NCI-H187 (cell line): ENCODE measurements around the gene AOAH.

Experiments used
- DNase-seq, 2 experiments: peaks; one replicate each; lab custom pipeline; 2025; lab: John Stamatoyannopoulos, UW

The AOAH gene

DNA sequence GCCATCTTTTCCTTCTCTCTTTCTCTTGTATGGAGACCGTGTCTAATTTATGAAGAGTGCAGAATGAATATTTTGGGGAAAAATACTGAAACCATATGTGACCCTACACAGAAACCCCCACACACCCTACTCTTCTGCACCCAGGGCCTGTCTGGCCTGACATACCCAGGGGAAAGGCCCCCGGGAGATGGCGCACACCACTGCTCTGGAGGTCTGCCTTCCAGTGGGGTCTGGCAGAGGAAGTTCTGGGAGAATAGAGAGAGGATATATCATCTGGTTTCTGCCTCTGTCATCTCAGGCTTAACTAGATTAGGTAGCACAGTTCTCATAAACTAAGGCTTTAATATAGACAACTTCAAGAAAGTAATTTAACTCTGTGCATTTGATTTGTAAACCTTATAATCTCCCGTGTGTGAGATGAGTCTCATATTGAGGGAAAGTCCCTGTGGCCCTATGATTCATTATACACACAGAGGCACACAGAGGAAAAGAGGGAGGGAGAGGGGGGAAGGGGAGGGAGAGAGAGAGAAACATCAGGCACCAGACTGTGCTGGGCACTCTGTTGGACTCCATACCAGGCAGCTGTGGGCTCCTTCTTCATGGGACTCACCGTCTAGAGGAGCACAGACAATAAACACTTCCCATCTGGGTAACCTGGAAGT lies 123.3 kb downstream of the AOAH start:
- no peak for DNase-seq

DNA sequence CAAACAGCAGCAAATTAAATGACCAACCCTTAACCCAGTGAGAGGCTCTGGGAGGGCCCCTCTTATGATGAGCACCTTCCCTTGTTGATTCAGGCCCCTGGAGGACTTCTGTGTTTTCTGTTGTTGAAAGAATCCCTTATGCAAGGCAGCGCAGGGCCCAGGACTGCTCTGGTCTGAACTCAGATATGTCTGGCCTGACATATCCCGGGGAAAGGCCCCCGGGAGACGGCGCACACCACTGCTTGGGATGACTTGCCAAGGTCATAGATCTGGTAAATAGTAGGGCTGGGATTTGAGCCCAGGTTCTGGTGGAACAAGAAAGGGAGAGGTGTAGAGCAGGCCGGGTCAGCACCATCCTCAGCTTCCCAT lies 124.0 kb downstream of the AOAH start:
- DNase-seq, result no peak

DNA sequence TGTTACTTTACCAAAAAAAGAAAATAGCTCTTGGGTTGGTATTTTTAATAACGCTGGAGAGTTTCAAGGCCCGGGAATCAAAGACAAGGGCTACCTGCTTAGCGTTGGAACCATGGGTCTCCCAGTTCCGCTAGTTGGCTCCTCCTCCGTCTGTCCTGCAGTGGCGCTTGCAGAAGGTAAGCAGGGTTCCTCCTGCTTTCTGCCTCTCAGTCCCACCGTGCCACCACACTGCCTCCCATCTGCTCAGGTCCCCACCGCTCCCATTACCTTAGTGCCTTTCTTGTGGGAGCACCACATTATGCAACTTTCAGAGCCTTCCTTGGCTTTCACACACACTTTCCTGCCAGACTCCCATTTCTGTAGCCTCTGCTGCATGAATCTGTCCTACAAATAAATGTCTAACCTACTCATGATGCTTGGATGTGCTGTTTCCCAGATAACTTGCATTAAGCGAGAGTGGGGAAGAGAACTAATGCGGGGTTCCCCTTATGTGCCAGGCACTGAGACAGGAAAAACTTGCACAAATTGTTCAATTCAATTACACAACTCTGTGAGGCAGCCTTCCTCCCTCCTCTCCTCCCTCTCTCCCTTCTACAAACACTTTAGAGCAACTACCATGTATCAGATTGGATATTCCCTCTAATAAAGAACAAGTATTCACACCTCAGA lies 124.5 kb downstream of the AOAH start:
- DNase-seq, result no peak

DNA sequence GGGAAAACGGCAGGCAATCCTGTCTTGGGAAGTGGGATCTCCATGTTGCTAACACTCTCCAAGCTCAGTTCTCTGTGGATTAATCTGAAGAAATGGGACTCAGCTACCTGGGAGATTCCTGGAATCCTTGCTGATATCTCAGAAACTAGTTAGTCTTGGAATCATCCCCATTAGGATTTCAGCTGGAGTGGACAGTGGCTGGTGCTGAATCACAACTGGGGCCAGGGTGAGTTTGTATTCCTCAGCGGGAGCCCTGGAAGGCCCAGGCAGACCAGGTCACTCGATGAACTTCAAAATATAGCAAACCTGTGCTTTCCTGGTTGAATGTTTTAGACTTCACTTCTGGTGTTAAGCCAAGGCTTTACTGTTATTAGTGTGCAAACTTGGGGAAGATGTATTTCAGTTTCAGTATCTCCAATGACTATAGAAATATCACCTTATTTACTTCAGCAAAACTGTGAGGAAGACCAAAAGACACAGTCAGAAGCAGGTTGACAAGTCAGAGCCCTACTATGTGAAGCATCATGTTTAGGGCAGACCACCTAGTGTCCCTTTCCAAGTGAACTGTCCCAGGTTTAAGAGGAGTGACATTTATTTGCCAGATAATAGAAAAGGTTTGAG lies 126.1 kb downstream of the AOAH start:
- DNase-seq, result no peak

DNA sequence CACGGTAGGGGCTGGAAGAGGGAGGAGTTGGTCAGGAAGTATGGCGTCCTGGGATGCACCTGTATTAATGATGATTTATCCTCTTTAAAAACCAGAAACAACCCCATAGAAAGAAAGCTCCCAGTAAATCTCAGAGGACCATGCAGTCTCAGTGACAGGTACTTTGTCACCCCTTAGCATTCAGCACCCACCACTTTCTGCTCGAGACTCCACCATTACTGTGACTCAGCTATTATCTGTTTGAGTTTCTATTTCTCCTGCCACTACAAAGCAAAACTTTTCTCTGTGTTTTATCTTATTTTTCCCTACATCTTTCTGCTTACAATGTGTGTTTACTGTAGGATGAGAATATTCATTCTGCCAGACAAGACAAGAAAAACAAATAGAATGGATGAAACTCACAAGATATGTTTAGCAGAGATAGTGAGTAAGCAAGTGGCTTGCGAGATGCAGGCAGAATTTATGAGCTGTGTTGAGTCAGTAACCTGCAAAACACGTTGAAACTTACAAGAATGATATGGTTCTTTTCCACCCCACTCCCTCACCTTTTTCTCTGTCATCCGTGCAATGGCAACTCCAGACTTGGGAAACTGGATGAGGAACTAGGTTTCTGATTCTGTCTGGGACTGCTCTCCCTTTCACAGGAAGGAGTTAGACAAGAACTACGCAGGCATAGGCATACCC lies 127.1 kb downstream of the AOAH start:
- DNase-seq, result no peak

DNA sequence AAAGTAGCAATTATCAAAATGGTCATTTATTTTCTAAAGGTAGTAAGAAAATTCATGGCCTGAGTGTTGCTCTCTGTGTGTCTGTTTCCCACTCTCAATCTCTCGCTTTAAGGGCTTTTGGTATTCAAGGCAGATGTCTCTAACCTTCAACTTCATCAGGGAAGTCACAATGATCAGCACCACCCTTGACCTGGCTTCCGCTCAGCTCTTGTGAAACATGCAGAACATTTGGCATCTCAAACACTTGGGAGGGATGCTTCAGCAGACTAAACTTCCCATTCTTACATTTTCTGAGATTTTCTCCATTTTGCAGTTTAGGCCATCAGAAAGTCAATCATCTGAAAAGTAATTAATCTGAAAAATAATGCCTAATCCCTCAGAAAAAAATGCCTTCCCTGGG lies 129.8 kb downstream of the AOAH start:
- DNase-seq, result no peak

DNA sequence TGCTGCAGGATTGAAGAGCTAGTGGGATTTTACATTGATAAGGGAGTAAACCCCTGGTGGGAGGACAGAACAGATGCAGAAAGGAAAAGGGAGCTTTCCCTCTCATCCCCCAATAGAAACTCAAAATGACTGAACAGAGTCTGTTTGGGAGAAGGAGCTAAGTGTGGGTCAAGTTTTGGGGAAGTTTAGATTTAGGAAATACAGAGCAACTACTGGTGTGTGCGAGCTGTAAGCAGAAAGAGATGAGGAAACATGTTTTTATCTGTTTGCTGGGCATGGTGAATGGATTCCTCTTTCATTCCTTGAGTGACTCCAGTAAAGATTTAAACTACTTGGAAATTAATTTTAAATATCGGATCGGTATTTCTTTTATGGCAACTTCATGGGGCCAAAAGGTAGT lies 132.7 kb downstream of the AOAH start:
- DNase-seq, result no peak

DNA sequence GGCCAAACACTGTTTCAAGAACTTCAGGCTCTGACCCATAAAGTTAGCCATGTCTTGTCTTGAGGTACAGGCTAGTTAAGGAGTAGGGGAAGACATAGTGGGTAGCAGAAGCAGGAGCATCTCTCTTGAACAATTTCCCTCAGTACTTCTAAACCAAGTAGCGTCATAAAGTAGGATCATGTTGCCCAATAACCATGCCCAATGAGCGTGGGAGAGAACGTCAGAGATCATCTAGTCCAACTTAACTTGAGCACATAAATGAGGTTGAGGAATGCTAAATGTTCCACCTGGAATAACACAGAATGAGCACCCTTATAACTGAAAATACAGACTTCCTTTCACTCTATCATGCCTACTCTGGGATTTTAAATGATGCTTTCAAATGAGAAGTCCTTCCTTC lies 134.9 kb downstream of the AOAH start:
- DNase-seq, result no peak

DNA sequence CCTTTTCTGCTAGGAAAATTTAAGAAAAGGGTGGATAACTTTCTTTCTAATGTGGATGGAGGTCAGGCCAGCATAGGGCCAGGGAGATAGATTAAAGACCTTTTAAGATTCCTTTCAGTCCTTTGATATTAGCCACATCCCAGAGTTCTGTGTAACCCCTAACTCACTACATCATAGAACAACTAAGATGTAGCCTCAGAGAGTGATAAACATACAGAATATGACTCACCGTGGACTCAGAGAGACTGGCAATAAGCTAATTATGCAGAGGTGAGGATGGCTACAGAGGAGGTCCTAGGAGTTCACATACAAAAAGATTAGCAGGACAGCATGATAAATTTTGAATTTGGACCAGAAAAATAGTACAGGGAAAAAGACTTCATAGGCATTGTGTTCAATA lies 141.0 kb downstream of the AOAH start:
- no peak for DNase-seq

DNA sequence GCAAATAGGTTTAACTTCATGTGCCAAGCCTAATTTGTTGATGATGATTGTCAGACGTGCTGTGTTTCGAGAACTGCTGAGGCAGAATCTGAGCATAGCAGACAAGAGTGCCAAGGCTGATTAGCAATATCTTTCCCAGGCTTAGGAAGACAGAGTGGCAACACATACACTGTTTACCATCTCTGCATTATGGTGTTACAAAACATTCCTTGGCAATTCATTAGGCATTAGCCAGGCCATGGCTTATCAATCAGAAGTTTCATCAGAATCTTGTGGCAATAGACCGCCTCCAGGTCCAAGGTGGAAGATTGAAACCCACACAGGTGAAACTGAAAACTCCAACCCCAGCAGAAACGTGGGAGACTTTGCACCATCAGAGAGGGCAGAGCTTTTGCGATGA lies 148.5 kb downstream of the AOAH start:
- DNase-seq, result no peak

DNA sequence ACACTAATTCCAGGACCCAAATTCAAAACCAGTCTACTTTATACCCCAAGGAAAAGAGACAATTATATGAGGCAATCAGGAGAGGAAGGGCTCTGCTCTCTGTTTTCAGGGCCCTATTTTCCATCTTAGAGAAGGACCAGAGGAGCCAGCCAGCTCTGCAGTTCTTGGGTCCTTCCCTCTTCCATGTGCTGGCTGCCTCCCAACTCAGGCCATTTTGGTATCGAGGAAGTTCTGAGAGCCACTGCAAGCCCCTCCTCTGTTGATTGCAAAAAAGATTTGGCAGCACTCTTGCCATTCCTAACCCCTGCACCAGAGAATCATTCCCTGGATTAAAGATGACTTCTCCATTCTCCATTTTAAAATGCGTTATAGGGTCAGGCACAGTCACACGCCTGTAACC lies 151.2 kb downstream of the AOAH start:
- no peak for DNase-seq

DNA sequence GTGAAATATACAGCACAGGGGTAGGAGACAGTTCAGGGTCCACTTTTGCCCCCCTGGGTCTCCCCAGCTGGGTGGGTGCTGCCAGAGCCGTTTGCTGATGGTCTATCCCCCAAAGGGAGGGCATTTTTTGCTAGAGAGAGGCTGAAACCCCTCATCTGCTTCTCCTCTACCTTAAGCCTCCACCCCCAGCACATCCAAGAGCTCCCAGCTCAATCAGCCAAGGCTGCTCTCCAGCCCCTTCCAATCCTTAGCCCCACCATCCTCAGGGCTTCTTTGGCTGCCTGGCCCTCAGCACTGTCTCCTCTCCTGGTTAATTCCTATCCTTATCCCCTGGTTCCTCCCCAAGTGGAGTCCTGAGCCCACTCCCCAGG lies 153.1 kb downstream of the AOAH start:
- no peak for DNase-seq

DNA sequence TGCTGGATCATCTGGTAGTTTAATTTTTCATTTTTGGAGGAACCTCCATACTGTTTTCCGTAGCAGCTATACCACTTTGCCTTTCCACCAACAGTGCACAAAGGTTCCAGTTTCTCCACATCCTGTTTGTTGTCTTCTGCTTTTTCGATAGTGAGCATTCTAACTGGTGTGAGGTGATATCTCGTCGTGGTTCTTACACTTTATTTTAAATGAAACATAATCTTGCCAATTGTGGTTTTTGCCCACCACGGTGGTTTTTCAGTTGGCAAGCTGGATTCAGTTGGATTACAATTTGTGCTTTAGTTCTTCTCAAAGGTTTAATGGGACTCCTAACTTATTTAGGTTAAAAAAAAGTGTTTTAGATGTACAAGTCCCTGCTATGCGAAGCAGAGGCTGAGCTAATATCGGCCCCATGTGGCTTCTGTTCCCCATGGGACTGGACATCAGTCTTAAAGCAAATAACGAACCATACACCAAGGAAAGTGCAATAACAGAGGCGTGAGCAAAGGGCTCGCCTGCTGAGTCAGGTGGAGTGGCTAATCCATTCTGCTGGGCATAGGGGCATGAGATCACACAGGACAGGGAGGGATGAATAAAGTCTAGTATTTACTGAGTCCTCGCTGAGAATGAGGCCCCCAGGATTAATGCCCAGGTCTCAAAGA lies 153.6 kb downstream of the AOAH start:
- DNase-seq, result no peak

DNA sequence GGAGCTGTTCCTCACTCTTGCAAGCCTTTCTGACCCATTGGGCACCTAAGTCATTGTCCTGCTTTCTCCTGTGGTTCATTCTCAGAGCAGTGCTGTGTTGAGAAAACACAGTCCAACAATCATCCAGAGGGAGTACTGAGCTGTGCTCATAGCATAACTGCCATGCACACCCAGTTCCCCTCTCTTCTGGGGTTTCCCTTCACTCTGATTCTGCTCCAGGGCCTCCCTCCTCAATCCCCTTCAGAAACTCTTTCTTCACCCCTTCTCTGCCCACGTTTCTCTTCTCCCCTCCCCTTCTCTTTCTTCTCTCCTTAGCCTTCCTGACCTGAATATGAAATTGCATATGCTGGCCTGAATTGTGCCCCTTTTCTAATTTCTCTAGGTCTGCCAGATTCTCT lies 155.8 kb downstream of the AOAH start:
- no peak for DNase-seq

DNA sequence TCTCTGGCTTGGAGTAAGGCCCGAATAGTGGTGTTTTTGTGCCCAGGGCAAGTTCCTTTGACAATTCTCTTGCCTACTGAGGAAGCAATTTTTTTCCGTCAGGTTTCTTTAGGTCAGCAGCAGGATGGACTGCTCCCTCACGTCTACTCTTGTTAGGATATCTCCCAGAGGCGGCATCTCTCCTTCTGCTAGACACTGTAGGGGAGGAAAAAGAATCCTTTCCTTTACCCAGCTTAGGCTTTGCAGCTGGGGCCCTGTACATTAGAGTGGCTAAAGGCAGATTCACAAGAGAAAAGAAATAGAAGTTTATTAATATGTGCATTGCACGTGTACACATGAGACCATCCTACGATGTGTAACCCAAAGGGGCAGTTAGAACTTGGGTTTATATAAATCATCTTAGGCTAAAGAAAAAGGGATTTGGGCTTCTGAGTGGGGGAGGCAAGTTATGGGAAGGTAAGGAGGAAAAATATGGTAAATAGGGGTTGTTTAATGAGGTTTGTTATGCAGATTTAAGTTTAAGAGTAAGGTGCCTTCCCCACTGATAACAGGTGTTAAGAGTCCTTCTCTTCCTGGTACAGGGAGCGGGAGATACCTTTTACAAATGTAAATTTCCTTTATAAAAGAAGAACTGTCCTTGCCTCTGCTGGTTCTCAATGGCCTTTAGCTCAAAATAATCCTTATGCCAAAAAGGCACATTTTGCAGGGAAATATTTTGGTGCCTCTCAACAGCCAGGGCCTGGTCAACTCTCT lies 156.4 kb downstream of the AOAH start:
- no peak for DNase-seq

DNA sequence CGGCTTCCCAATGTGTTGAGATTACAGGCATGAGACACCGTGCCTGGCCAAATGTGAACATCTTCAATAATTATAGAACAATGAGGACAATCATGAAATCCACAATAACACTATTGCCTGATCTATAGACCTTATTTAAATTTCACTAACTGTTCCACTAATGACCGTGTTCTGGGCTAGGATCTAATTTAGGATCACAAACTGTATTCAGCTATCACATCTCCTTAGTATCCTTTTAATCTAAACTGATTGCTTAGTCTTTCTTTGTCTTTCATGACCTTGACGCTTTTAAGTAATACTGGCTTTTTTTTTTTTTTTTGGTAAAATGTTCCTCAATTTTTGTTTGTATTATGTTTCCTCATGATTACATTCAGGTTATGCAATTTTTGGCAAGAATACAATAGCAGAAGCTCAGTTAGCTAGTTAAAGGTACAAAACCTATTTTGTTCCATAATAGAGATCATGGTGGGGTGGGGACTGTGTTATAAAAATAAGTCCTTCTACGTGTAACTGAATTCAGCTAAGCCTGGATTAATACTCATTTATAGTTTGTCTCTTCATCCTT lies 158.4 kb downstream of the AOAH start:
- DNase-seq, result no peak

DNA sequence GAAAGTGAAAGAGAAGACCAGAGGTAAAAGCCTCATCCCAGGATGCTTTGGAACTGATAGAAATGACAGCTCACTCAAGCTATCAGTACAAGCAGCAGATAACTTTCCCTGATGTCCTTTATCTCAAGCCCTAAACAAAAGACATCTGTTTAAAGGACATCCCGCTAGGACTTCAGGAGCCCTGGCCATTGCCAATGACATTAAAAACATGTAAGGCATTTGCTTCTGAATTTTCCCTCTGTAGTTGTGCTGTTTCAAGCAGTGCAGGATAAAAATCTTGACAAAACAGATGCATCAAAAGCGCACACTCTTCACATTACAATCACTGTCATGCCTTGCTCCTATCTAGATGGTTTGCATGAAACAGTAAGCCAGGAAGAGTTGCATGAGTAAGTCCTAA lies 159.8 kb downstream of the AOAH start:
- DNase-seq, result no peak

DNA sequence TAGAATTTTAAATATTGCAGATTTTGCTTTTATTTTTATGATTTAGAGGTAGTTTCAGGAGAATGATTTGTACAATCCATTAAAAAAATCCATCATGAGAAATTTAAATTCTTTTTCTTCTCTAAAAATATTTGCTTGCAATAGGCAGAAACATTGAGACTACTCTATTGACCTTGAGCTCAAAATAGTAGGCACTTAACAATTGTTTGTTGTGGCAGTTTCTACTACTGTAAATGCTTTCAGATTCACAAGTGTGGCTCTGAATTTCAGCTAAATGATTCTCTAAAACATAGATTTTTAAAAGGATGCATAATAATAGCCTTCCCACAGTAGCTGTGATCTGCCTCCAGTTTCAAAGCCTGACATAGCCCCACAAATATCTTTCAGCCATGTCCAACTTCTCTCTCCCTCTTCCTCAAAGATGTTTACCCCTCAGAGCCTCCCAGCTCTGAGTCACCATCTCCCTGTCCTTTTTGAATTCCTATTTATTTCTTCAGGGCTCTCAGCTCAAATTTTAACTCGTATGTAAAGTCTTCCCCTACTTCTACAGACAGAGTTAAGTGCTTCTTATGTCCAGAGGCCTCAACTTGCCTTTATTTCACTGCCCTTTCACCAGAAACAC lies 160.5 kb downstream of the AOAH start:
- no peak for DNase-seq

DNA sequence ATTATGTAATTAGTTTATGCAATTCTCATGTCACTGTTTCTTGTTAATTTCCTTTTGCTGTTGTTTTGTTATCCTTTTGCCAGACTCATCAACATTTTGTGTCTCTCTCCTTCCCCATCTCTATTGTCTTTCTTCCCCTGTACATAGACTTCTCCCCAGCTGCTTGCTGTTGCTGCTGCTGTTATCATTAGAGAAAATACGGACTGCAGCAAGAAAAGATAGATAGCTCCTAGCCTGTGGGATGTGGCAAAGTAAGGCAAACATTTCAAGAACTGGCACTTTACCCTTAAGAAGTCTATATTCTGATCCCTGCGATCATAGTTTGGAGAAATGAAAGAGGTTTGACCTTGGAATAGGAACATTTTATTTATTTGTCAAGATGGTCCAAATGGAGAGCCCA lies 162.2 kb downstream of the AOAH start:
- no peak for DNase-seq

DNA sequence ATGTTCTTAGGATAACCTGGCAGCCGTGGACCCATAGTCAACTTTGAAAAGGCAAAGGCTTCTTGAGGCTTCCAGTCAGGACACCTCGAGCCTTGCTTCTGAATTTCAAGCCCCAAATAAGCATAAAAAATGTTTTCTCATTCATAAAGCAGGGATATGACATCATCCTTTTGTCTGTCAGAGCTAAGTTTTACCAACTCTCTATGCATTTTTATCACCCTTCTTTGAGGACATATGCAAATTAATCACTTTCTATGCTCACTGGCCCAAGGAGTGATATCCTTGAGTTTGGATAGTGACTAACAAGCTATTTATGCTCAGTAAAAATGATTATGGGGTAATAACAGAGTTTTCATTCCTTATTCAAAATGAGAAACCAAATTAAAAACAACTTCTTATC lies 175.3 kb downstream of the AOAH start:
- DNase-seq, result no peak

DNA sequence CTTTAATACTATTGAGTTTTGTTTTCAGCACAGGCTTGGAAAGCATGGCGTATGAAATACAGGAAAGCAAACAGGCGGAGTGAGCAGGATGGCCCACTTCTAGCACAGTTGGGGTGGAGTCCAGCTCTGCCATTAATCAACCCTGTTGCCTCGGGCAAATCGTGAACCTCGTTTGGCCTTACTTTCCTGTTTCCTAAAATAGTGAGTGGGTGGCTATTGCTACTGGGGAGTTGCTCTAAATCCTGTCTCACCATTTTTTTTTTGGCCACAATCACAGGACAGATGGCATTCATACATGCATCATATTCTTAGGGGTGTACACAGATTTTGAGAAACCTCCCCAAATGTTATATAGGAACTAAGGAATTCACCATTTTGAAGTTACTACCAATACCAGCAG lies 176.9 kb downstream of the AOAH start:
- DNase-seq, result no peak
